GM12873 (cell line): Measurements from ENCODE around the gene CHRNA9.

Experiments
- CTCF ChIP-seq: IDR thresholded peaks from 2 replicates; pipeline ENCODE4 v1.5.1; 2012; ENCODE audit warnings: low read depth, mild to moderate bottlenecking, moderate library complexity, low read length, control low read depth; ENCODE audit not compliant: insufficient read depth; ENCODE audit errors: missing control alignments

The CHRNA9 gene

GRCh38 chr4:40306226-40306625, 28.9 kb upstream of the CHRNA9 start:
- no peak for TF ChIP-seq CTCF

DNA sequence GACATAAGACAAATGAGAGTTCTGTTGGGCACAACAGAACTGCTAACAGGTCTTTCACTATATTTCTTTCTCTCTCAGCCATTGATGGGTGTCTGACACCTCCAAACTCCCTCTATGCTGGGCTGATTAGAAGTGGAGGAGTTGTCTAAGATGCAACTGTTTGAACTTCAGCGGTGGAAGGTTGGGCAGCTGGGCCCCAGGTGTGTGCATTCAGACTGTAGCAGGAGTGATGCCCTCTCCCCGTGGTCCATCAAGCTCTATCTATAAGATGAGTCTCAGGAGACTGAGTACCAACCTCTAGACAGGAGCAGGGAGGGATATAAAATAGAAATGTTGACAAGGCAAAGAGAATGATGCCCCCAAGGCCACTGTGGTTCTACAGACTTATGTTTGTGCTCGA, 28.2 kb upstream of the CHRNA9 start:
- no peak for TF ChIP-seq CTCF

- no peak for TF ChIP-seq CTCF
These were observed 27.3 kb upstream of the CHRNA9 start for GRCh38 chr4:40307627-40308497.

DNA sequence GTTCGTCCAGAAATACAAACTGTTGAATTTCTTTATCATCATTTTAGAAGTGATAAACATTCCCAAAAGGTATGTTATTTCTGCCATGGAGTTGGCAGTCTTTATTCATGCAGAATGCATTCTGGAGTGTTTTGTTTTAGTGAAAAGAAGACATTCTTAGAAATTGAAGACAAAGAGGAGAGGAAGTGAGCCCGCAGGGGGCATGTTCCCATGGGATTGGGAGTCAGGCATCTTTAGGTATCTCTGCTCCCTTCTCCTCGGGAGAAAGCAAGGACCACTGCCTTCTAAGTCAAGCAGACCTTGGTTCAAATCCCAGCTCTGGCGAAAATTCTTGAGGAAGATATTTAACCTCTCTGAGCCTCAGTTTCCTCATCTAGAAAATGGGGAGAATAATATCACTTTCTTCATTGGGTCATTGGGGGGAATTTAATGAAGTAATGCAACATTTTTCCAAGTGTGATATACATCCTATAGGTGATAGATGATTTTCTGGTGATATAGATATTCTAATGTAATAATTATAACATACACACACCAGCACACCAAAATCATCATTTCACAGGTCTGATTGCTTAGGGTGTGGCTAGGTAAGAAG, 26.5 kb upstream of the CHRNA9 start:
- TF ChIP-seq CTCF: no peak

DNA sequence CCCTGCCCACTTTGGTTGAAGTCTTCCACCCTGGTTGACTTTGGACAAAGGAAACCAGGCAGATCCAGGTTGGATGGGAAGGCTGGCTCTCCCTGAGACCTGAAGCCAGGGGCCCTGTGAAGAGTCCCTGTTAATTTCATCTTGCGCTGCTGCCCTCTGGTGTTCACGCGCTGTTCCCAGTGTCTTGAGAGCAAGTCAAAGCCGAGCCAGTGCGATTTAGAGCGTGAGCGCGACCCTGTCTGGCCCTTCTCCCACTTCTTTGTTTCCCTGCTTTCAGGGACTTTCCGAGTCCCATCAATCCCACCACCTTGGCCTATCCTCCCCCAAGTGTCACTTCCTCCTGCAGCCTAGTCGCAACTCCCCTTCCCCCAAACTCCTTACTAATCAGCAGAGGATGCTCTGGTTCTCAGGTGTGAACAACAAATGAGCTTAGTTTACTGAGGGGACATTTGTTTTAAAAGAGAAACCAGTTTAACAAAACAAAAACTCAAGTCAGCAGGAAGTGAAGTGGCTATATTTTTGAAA, 25.8 kb upstream of the CHRNA9 start:
- TF ChIP-seq CTCF: peak; percentile 92

DNA sequence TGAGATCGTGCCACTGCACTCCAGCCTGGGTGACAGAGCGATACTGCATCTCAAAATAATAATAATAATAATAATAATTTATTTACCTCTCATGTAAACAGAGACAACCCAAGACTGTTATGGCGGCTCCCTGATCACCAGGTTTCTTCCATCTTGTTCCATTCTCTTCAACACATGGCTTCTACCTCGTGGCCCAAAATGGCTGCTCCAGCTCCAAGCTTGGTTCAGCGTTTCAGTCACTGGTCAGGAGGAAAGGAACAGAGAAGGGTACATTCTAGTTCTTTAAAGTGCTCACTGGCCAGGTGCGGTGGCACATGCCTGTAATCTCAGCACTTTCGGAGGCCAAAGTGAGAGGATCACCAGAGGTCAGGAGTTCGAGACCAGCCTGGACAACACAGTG, 24.9 kb upstream of the CHRNA9 start:
- no peak for TF ChIP-seq CTCF

GRCh38 chr4:40311811-40312346, 23.3 kb upstream of the CHRNA9 start:
- no peak for TF ChIP-seq CTCF
